ENCODE measurements around the gene TMTC2.
A peak's percentile ranks its signal among the peaks of the same experiment; 100 is the strongest.

TMTC2 gene

GRCh38 chr12:82682851-82683261 lies 3.9 kb upstream of the TMTC2 start:
- no peak for DNase-seq (ENCODE audit: low spot score)

- DNase-seq (ENCODE audit: low spot score), result peak; percentile 83
Measured at GRCh38 chr12:82685790-82686167, 927 bp upstream of the TMTC2 start.

GRCh38 chr12:82687021-82688011 lies 610 bp downstream of the TMTC2 start:
- DNase-seq (ENCODE audit: low spot score), result peak; percentile 35

- DNase-seq (ENCODE audit: low spot score), result no peak
Measured at GRCh38 chr12:82688035-82688501, 1.4 kb downstream of the TMTC2 start.

GRCh38 chr12:82688596-82688995 lies 1.9 kb downstream of the TMTC2 start:
- no peak for DNase-seq (ENCODE audit: low spot score)

- no peak for DNase-seq (ENCODE audit: low spot score)
Measured at GRCh38 chr12:82690006-82690405, 3.3 kb downstream of the TMTC2 start.

GRCh38 chr12:82691513-82691912 lies 4.8 kb downstream of the TMTC2 start:
- no peak for DNase-seq (ENCODE audit: low spot score)

- no peak for DNase-seq (ENCODE audit: low spot score)
Measured at GRCh38 chr12:82694276-82694675, 7.6 kb downstream of the TMTC2 start.

- DNase-seq (ENCODE audit: low spot score), result peak; percentile 12
Measured at GRCh38 chr12:82694970-82695369, 8.3 kb downstream of the TMTC2 start.

- no peak for DNase-seq (ENCODE audit: low spot score)
Measured at GRCh38 chr12:82695531-82695930, 8.8 kb downstream of the TMTC2 start.

GRCh38 chr12:82696543-82696942 lies 9.8 kb downstream of the TMTC2 start:
- DNase-seq (ENCODE audit: low spot score), result no peak

GRCh38 chr12:82698708-82699564 lies 12.2 kb downstream of the TMTC2 start:
- DNase-seq (ENCODE audit: low spot score), result no peak

GRCh38 chr12:82705774-82706173 lies 19.1 kb downstream of the TMTC2 start:
- no peak for DNase-seq (ENCODE audit: low spot score)

- DNase-seq (ENCODE audit: low spot score), result no peak
Measured at GRCh38 chr12:82708061-82708879, 21.6 kb downstream of the TMTC2 start.

- DNase-seq (ENCODE audit: low spot score), result no peak
Measured at GRCh38 chr12:82709794-82710355, 23.2 kb downstream of the TMTC2 start.

- DNase-seq (ENCODE audit: low spot score), result no peak
Measured at GRCh38 chr12:82710741-82711140, 24.0 kb downstream of the TMTC2 start.

- no peak for DNase-seq (ENCODE audit: low spot score)
Measured at GRCh38 chr12:82714427-82714826, 27.7 kb downstream of the TMTC2 start.

GRCh38 chr12:82721726-82722125 lies 35.0 kb downstream of the TMTC2 start:
- no peak for DNase-seq (ENCODE audit: low spot score)

- no peak for DNase-seq (ENCODE audit: low spot score)
Measured at GRCh38 chr12:82723093-82723492, 36.4 kb downstream of the TMTC2 start.

GRCh38 chr12:82723891-82724290 lies 37.2 kb downstream of the TMTC2 start:
- DNase-seq (ENCODE audit: low spot score), result no peak

- no peak for DNase-seq (ENCODE audit: low spot score)
Measured at GRCh38 chr12:82725741-82726140, 39.0 kb downstream of the TMTC2 start.

Measured in AG08396 (cell line).